ENCODE data around the gene HIC1.

- TF ChIP-seq CTCF (conservative IDR thresholded peaks at IDR 0.05 in 1 of 2, IDR thresholded peaks at IDR 0.05 in 1 of 2; ENCODE audit: low read depth in 1 of 2, low read length in 2 of 2) (no peak), EZH2 (IDR thresholded peaks at IDR 0.05; ENCODE audit: low read length, missing control alignments) (no peak)
Observed at GRCh38 chr17:2060681-2061440, 6.0 kb downstream of the HIC1 start.
